ENCODE results near the gene SURF4. TPM values are rescaled to one million over a fixed set of nuclear protein-coding genes. Genes with fewer than 3 reads are reported as not detected.
"Not testable (repeated sequence)": the region's sequence is repeated elsewhere in the genome, so short reads cannot be mapped to it uniquely, and the experiment has no call there.

SURF4 gene
- total RNA-seq, 2 donors from 2014 or later: 185 to 204 TPM

- Histone ChIP-seq H3K27ac (no peak overlapping the region), H3K9me3 (no peaks in the 10 kb centered on the region), H3K4me3 (no peak overlapping the region), H3K4me1 (replicated peaks) (no peaks in the 10 kb centered on the region), H3K36me3 (no peaks in the 10 kb centered on the region), H3K27me3 (replicated peaks; ENCODE audit: insufficient read depth) (no peaks in the 10 kb centered on the region)
- DNase-seq (ENCODE audit: low spot score): no peak
- TF ChIP-seq POLR2A (IDR thresholded peaks at IDR 0.05): no peak
- no peak for TF ChIP-seq CTCF (IDR thresholded peaks at IDR 0.05)
- no peak for TF ChIP-seq POLR2AphosphoS5 (IDR thresholded peaks at IDR 0.05)
- intact Hi-C loops (cut with DNase I): no loop called here
- WGBS: 89% methylated on average over 13 of the region's 13 CpGs
Measured at GRCh38 chr9:133323991-133324703, 51.7 kb downstream of the SURF4 start.

- Histone ChIP-seq H3K4me1 (replicated peaks) (no peaks in the 10 kb centered on the region), H3K4me3 (no peak overlapping the region), H3K36me3 (no peaks in the 10 kb centered on the region), H3K27me3 (replicated peaks; ENCODE audit: insufficient read depth) (no peaks in the 10 kb centered on the region), H3K27ac (no peak overlapping the region), H3K9me3 (no peaks in the 10 kb centered on the region)
- DNase-seq (ENCODE audit: low spot score): no peak
- TF ChIP-seq CTCF (IDR thresholded peaks at IDR 0.05) (no peak), POLR2A (IDR thresholded peaks at IDR 0.05) (no peak), POLR2AphosphoS5 (IDR thresholded peaks at IDR 0.05) (no peak)
- intact Hi-C loops (cut with DNase I): no loop called here
- 91% methylated on average over 9 of the region's 10 CpGs for WGBS
Measured at GRCh38 chr9:133323211-133323610, 52.6 kb downstream of the SURF4 start.

- H3K27me3 ChIP-seq (replicated peaks; ENCODE audit: insufficient read depth): no peaks in the 10 kb centered on the region
- intact Hi-C loops (cut with DNase I): no loop called here
- H3K4me1 ChIP-seq (replicated peaks): no peaks in the 10 kb centered on the region
- no peak overlapping the region for H3K27ac ChIP-seq
- H3K36me3 ChIP-seq: no peaks in the 10 kb centered on the region
- WGBS: 75% methylated on average over 14 of the region's 14 CpGs
- no peak overlapping the region for H3K4me3 ChIP-seq
- no peak for DNase-seq (ENCODE audit: low spot score)
- TF ChIP-seq POLR2A (IDR thresholded peaks at IDR 0.05): no peak
- no peak for TF ChIP-seq CTCF (IDR thresholded peaks at IDR 0.05)
- no peak for TF ChIP-seq POLR2AphosphoS5 (IDR thresholded peaks at IDR 0.05)
- no peaks in the 10 kb centered on the region for H3K9me3 ChIP-seq
Measured at GRCh38 chr9:133322701-133323100, 53.2 kb downstream of the SURF4 start.

GRCh38 chr9:133321411-133321935, 54.4 kb downstream of the SURF4 start:
- Histone ChIP-seq H3K27ac (no peak overlapping the region), H3K4me1 (replicated peaks) (no peaks in the 10 kb centered on the region), H3K9me3 (no peaks in the 10 kb centered on the region), H3K36me3 (no peaks in the 10 kb centered on the region), H3K4me3 (no peak overlapping the region), H3K27me3 (replicated peaks; ENCODE audit: insufficient read depth) (no peaks in the 10 kb centered on the region)
- no peak for DNase-seq (ENCODE audit: low spot score)
- 84% methylated on average over 13 of the region's 13 CpGs for WGBS
- no peak for TF ChIP-seq CTCF (IDR thresholded peaks at IDR 0.05)
- TF ChIP-seq POLR2AphosphoS5 (IDR thresholded peaks at IDR 0.05): no peak
- TF ChIP-seq POLR2A (IDR thresholded peaks at IDR 0.05): no peak
- intact Hi-C loops (cut with DNase I): no loop called here

GRCh38 chr9:133320421-133320881, 55.4 kb downstream of the SURF4 start:
- Histone ChIP-seq H3K27me3 (replicated peaks; ENCODE audit: insufficient read depth) (no peaks in the 10 kb centered on the region), H3K9me3 (no peaks in the 10 kb centered on the region), H3K4me1 (replicated peaks) (no peaks in the 10 kb centered on the region), H3K27ac (no peak overlapping the region), H3K4me3 (no peak overlapping the region), H3K36me3 (no peaks in the 10 kb centered on the region)
- no peak for DNase-seq (ENCODE audit: low spot score)
- WGBS: 73% methylated on average over 13 of the region's 13 CpGs
- TF ChIP-seq POLR2AphosphoS5 (IDR thresholded peaks at IDR 0.05) (no peak), POLR2A (IDR thresholded peaks at IDR 0.05) (no peak), CTCF (IDR thresholded peaks at IDR 0.05) (no peak)
- intact Hi-C loops (cut with DNase I): no loop called here

GRCh38 chr9:133317551-133317950, 58.3 kb downstream of the SURF4 start:
- H3K4me1 ChIP-seq (replicated peaks); H3K27ac ChIP-seq; H3K36me3 ChIP-seq; intact Hi-C loops (cut with DNase I); H3K4me3 ChIP-seq; H3K9me3 ChIP-seq; DNase-seq (ENCODE audit: low spot score); H3K27me3 ChIP-seq (replicated peaks; ENCODE audit: insufficient read depth): not testable (repeated sequence)
- WGBS: 36% methylated on average over 5 of the region's 13 CpGs

Data from prostate gland (tissue), 2 donors.